ENCODE results near the gene S1PR3.

- TF ChIP-seq NCOA2 (IDR thresholded peaks at IDR 0.05; ENCODE audit: partially characterized antibody in 2 of 2) (no peak), ZNF436 (CRISPR knock-in tag; IDR thresholded peaks at IDR 0.05) (no peak), EP300 (IDR thresholded peaks at IDR 0.05; ENCODE audit: low read length) (no peak)
Observed at GRCh38 chr9:89038382-89039103, 47.3 kb downstream of the S1PR3 start.
